HUES48 (cell line): ENCODE data around the gene CFD.

ENCODE experiments used
- H3K27ac ChIP-seq: one replicate; pipeline ENCODE4 v1.7.0; 2013; ENCODE audit warnings: low read depth, low read length, inconsistent platforms
- H3K27me3 ChIP-seq: 2 replicates; pipeline ENCODE4 v1.6.1; 2013; ENCODE audit warnings: mild to moderate bottlenecking, low read length; ENCODE audit not compliant: control insufficient read depth, insufficient read depth
- H3K36me3 ChIP-seq: 2 replicates; pipeline ENCODE4 v1.6.1; 2013; ENCODE audit warnings: low read length; ENCODE audit not compliant: control insufficient read depth, insufficient read depth
- H3K4me1 ChIP-seq: 2 replicates; pipeline ENCODE4 v1.6.1; 2013; ENCODE audit warnings: mild to moderate bottlenecking, low read length; ENCODE audit not compliant: control insufficient read depth, insufficient read depth
- H3K4me3 ChIP-seq: 2 replicates; pipeline ENCODE4 v1.5.1; 2013; ENCODE audit warnings: mild to moderate bottlenecking, low read depth, low read length
- H3K9ac ChIP-seq: 2 replicates; pipeline ENCODE4 v1.6.1; 2013; ENCODE audit warnings: mild to moderate bottlenecking, low read depth, low read length, moderate library complexity
- H3K9me3 ChIP-seq: 2 replicates; pipeline ENCODE4 v1.6.1; 2013; ENCODE audit warnings: low read length; ENCODE audit not compliant: control insufficient read depth, insufficient read depth

CFD gene

DNA sequence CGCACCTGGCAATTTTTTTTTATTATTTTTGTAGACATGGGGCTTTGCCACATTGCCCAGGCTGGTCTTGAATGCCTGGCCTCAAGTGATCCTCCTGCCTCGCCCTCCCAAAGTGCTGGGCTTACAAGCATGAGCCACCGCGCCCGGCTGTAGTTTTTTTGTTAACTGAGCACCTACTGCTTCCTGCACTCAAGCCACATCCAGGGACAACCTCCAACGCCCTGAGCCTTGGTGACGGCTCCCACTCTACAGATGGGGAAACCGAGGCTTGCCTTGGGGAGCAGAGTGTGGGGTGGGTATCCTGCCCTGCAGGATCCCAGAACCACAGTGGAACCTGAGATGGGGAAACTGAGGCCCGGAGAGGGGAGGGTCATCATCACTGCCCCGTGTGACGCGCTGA lies 4.3 kb upstream of the CFD start:
- Histone ChIP-seq H3K36me3 (no peaks in the 10 kb centered on the region), H3K27me3 (peaks cover 11% of the 10 kb centered on the region)

DNA sequence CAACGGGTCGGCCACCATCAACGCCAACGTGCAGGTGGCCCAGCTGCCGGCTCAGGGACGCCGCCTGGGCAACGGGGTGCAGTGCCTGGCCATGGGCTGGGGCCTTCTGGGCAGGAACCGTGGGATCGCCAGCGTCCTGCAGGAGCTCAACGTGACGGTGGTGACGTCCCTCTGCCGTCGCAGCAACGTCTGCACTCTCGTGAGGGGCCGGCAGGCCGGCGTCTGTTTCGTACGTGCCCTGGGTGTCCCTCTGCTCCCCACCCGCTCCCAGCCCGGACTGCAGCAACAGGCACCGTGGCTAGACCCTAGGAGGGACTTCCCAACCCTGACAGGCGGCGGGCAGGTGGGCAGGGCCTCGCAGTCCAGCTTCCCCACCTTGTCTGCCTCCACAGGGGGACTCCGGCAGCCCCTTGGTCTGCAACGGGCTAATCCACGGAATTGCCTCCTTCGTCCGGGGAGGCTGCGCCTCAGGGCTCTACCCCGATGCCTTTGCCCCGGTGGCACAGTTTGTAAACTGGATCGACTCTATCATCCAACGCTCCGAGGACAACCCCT lies 3.8 kb upstream of the CFD start:
- Histone ChIP-seq H3K9ac (no peak overlapping the region), H3K27ac (no peak overlapping the region), H3K4me3 (no peak overlapping the region), H3K4me1 (no peaks in the 10 kb centered on the region), H3K9me3 (no peaks in the 10 kb centered on the region), H3K27me3 (peaks cover 15% of the 10 kb centered on the region), H3K36me3 (no peaks in the 10 kb centered on the region)

More for the DNA sequence above, 4.3 kb upstream of the CFD start:
- Histone ChIP-seq H3K9me3 (no peaks in the 10 kb centered on the region), H3K4me3 (no peak overlapping the region), H3K9ac (no peak overlapping the region), H3K27ac (no peak overlapping the region), H3K4me1 (no peaks in the 10 kb centered on the region)

DNA sequence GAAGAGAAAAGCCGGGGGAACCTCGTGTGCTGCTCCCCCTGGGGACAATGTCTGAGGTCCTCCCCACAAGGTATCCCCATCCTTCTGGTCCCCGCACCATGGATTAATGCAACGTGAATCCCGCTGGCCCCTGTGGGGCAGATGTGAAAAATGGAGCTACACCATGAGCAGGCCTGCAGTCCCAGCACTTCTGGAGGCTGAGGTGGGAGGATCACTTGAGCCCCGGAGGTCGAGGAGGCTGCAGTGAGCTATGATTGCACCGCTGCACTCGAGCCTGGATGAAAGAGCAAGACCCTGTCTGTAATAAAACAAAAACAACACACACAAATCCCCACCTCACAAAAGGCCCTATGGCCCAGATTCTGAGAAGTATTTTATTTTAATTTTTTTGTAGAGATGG lies 1.2 kb upstream of the CFD start:
- Histone ChIP-seq H3K36me3 (no peaks in the 10 kb centered on the region), H3K9ac (no peak overlapping the region), H3K9me3 (no peaks in the 10 kb centered on the region), H3K27me3 (peaks cover 18% of the 10 kb centered on the region), H3K27ac (no peak overlapping the region), H3K4me1 (no peaks in the 10 kb centered on the region), H3K4me3 (no peak overlapping the region)

DNA sequence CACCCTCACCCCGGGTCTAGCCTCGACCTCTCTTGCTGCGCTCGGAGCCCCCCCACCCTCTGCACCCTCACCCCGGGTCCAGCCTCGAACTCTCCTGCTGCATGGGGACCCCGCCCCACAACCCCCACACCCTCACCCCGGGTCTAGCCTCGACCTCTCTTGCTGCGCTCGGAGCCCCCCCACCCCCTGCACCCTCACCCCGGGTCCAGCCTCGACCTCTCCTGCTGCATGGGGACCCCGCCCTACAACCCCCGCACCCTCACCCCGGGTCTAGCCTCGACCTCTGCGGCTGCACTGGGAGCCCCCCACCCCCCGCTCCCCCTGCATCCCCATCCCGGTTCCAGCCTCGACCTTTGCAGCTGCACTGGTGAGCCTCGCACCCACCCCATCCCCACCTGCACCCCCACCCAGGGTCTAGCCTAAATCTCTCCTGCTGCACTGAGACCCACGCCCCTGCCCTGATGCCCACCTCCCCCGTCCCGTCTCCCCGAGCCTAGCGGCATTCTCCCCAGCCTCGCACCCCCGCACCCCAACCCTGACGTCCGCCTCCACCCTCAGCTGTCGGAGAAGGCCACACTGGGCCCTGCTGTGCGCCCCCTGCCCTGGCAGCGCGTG lies 1.8 kb downstream of the CFD start:
- Histone ChIP-seq H3K9ac (no peak overlapping the region), H3K27me3 (peaks cover 18% of the 10 kb centered on the region), H3K4me1 (no peaks in the 10 kb centered on the region), H3K9me3 (no peaks in the 10 kb centered on the region), H3K36me3 (no peaks in the 10 kb centered on the region), H3K27ac (no peak overlapping the region), H3K4me3 (peak overlapping the region; percentile 51; the same call in 1 of the 2 replicates)

DNA sequence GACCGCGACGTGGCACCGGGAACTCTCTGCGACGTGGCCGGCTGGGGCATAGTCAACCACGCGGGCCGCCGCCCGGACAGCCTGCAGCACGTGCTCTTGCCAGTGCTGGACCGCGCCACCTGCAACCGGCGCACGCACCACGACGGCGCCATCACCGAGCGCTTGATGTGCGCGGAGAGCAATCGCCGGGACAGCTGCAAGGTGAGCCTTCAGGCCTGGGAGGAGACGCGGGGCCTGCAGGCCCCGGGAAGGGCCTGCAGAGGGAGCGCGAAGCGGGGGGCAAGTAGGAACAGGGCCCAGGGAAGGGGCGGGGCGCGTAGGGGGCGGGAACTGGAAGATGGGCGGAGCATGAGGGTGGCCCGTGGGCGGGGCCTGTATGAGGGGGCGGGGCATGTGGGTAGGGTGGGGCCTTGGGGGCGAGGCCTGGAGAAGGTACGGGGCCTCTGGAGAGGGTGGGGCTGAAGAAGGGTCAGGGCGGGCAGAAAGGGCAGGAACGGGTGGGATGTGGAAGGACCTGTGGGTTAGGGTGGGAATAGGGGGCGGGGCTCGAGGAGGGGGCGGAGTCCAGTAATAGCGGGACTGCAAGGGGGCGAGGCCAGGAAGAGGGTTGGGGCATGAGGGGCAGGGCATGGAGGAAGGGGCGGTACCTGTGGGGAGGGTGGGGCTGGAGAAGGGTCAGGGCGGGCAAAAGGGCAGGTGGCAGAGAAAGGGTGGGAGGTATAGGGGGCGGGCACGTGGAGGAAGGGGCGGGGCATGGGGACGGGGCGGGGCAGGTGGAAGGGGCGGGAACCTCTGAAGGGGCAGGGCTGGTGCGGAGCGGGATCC lies 2.5 kb downstream of the CFD start:
- H3K4me3 ChIP-seq: peak overlapping the region; percentile 58; the same call in 1 of the 2 replicates
- H3K27ac ChIP-seq: no peak overlapping the region
- H3K36me3 ChIP-seq: no peaks in the 10 kb centered on the region
- no peak overlapping the region for H3K9ac ChIP-seq
- peaks cover 2% of the 10 kb centered on the region; the same call in 1 of the 2 replicates for H3K4me1 ChIP-seq
- no peaks in the 10 kb centered on the region for H3K9me3 ChIP-seq
- peaks cover 18% of the 10 kb centered on the region for H3K27me3 ChIP-seq

DNA sequence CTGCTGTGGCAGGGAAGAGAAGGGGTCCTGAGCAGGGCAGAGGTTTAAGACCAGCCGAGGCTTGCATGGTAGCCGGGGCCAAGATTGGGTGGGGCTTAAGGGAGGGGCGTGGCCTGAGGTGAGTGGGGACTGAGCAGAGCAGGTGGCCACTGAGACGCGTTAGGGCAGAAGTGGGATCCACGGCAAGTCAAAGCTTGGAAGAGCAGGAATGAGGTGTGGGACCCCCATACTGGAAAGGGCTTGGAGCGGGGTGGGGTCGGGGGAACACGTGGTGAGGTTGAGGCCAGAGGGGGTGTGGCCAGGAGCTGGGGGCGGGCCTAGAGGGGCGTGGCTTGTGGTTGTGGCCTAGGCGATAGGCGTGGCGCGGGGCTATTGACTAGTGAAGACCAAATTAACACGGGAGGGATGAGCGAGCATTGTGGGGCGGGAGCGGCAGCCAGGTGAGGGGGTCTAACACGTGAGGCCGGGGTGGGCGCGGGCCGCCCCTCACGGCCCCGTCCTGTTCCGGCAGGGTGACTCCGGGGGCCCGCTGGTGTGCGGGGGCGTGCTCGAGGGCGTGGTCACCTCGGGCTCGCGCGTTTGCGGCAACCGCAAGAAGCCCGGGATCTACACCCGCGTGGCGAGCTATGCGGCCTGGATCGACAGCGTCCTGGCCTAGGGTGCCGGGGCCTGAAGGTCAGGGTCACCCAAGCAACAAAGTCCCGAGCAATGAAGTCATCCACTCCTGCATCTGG lies 3.3 kb downstream of the CFD start:
- Histone ChIP-seq H3K4me3 (peak overlapping the region; percentile 58), H3K36me3 (peaks cover 2% of the 10 kb centered on the region; the same call in 1 of the 2 replicates), H3K9ac (no peak overlapping the region), H3K27me3 (peaks cover 18% of the 10 kb centered on the region), H3K4me1 (peaks cover 9% of the 10 kb centered on the region), H3K27ac (no peak overlapping the region), H3K9me3 (no peaks in the 10 kb centered on the region)

DNA sequence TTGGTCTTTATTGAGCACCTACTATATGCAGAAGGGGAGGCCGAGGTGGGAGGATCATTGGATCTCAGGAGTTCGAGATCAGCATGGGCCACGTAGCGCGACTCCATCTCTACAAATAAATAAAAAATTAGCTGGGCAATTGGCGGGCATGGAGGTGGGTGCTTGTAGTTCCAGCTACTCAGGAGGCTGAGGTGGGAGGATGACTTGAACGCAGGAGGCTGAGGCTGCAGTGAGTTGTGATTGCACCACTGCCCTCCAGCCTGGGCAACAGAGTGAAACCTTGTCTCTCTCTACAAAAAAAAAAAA lies 3.8 kb downstream of the CFD start:
- peaks cover 9% of the 10 kb centered on the region for H3K4me1 ChIP-seq
- no peak overlapping the region for H3K9ac ChIP-seq
- peaks cover 18% of the 10 kb centered on the region for H3K27me3 ChIP-seq
- no peaks in the 10 kb centered on the region for H3K9me3 ChIP-seq
- H3K27ac ChIP-seq: no peak overlapping the region
- H3K36me3 ChIP-seq: peaks cover 7% of the 10 kb centered on the region
- H3K4me3 ChIP-seq: peak overlapping the region; percentile 58; the same call in 1 of the 2 replicates

DNA sequence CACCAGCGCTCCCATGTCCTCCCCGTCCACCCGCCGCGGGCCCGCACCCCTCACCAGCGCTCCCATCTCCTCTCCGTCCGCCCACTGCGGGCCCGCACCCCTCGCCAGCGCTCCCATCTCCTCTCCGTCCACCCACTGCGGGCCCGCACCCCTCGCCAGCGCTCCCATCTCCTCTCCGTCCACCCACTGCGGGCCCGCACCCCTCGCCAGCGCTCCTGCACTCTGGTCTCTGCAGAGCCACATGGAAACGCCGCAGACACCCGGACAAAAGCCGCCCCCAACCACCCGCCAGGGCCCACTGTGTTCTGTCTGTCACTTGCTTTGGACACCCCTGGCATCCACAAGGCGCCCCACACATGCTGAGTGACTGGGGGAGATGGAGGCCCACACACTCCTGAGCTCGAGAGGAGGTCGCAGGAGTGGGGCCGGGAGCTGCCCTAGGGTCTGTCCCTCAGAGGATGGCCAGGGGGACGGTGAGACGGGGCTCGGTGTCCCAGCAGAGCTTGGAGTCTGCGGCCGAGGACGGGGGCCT lies 7.4 kb downstream of the CFD start:
- H3K36me3 ChIP-seq: peaks cover 24% of the 10 kb centered on the region

DNA sequence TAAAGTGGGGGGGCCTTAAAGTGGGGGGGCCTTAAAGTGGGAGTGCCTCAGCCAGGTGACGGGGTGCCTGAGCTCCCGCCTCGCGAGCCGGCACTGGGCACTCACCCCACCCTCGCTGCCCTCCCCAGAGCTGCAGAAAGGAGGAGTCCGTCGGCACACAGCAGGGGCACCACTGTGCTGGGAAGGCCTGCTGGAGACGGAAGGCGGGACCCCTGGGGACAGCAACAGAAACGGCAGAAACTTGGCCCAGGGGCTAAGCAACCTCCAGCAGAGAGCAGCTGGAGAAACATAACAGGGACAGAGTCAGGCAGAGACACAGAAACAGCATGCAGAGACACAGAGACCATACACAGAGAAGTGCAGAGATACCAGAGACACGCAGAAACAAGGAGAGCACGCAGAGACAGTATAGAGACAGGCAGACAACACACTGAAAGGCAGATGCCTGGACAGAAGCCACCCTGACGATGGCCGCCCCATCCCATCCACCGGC lies 7.9 kb downstream of the CFD start:
- Histone ChIP-seq H3K4me1 (peaks cover 9% of the 10 kb centered on the region), H3K9me3 (no peaks in the 10 kb centered on the region), H3K36me3 (peaks cover 24% of the 10 kb centered on the region), H3K27me3 (no peaks in the 10 kb centered on the region), H3K4me3 (no peak overlapping the region), H3K27ac (peak overlapping the region; percentile 35), H3K9ac (no peak overlapping the region)

More for the DNA sequence above, 7.4 kb downstream of the CFD start:
- H3K27ac ChIP-seq: peak overlapping the region; percentile 35
- H3K9me3 ChIP-seq: no peaks in the 10 kb centered on the region
- H3K9ac ChIP-seq: no peak overlapping the region
- no peaks in the 10 kb centered on the region for H3K27me3 ChIP-seq
- H3K4me3 ChIP-seq: no peak overlapping the region
- H3K4me1 ChIP-seq: peaks cover 9% of the 10 kb centered on the region

DNA sequence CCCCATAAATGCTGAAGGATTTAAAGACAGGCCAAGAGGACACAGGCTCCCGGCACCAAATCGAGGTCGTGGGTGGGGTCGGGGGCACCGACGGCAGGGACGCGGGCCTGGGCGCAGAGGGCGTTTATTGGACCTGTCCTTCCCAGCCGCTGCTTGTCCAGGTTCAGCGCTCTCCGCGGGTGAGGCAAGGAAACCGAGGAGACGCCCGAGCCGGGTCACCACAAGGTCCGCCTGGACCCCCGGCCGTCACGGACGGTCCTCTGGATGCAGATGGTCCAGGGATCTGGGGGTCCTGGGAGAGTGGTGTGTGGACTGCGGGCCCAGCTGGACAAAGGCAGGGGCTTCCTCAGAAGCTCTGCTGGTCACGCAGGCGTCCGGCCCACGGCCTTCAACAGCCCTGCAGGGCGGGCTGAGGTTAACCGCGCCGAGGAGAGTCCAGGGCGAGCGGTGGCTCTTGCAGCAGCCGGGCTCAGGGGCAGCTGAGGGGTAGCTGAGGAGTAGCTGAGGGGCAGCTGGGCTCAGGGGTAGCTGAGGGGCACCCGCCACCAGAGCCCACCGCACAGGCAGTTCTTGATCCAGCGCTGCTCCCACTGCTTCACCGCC lies 8.5 kb downstream of the CFD start:
- no peaks in the 10 kb centered on the region for H3K9me3 ChIP-seq
- no peak overlapping the region for H3K9ac ChIP-seq
- H3K27ac ChIP-seq: no peak overlapping the region
- peaks cover 24% of the 10 kb centered on the region for H3K36me3 ChIP-seq
- no peaks in the 10 kb centered on the region for H3K27me3 ChIP-seq
- peaks cover 9% of the 10 kb centered on the region for H3K4me1 ChIP-seq
- H3K4me3 ChIP-seq: no peak overlapping the region
